HG03135 (cell line): Measurements from ENCODE around the gene TMEM201.
"Not testable (repeated sequence)": the region's sequence is repeated elsewhere in the genome, so short reads cannot be mapped to it uniquely, and the experiment has no call there.

Experiments
- ATAC-seq: cut with Tn5 transposase; IDR thresholded peaks from one replicate; pipeline ENCODE4 v1.9.1; 2021; ENCODE audit warnings: mild to moderate bottlenecking, moderate library complexity; ENCODE audit not compliant: unreplicated experiment

Gene TMEM201, protein sequence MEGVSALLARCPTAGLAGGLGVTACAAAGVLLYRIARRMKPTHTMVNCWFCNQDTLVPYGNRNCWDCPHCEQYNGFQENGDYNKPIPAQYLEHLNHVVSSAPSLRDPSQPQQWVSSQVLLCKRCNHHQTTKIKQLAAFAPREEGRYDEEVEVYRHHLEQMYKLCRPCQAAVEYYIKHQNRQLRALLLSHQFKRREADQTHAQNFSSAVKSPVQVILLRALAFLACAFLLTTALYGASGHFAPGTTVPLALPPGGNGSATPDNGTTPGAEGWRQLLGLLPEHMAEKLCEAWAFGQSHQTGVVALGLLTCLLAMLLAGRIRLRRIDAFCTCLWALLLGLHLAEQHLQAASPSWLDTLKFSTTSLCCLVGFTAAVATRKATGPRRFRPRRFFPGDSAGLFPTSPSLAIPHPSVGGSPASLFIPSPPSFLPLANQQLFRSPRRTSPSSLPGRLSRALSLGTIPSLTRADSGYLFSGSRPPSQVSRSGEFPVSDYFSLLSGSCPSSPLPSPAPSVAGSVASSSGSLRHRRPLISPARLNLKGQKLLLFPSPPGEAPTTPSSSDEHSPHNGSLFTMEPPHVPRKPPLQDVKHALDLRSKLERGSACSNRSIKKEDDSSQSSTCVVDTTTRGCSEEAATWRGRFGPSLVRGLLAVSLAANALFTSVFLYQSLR

DNA sequence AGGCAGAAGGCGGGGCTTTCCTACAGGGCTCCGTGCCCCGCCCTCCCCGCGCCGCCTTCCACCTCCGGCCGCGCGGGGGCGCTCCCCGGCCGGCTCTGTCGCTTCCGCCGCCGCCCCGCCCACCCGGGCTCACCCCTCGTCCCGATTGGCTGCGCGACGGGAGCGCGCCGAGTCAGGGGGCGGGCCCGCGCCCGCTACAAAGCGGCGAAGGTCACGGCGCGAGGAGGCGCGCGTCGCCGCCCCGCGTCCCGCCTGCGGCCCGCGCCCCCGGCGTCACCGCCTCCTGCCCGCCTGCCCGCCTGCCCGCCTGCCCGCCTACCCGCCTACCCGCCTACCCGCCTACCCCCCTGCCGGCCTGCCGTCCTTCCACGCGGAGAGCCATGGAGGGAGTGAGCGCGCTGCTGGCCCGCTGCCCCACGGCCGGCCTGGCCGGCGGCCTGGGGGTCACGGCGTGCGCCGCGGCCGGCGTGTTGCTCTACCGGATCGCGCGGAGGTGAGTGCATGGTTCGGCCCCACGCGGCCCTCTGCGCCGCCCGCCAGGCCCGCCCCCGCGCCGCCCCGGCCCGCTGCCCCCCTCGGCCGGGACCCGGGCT is at the start of gene TMEM201:
TSS of gene TMEM201 (plus strand) at position 361 of the 593 bp plus-strand sequence. CDS start at position 381, 20 bp downstream.
- peak; percentile 65 for ATAC-seq

DNA sequence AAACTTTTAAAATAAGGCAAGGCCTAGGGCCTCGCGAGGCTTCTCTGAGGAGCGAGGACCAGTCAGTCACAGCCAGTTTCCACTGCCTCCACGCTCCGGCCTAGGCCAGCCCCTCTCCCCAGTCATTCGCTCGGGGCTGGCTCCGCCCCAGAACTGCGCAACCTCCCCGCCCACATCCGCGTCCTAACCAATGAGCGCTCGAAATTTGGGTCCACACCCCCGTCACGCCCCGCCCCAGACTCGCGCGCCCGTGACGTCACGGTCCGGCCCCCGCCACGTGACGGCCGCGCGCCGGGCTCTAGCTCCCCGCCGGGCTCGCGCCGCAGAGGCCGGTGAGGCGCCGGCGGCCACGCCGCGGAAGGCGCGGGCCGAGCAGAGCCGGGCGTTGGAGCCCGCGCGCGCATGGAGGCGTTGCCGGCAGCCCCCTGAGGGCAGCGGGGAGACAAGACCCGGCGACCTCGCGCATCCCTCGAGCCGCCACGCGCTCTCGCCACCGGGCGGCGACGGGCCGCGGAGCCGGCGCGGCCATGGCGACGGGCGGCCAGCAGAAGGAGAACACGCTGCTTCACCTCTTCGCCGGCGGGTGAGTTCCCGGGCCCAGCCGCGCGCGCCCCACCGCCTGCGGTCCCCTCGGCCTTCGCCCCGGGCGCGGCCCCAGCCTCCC is 49.4 kb upstream of the TMEM201 start, which contains the start of gene SLC25A33:
TSS of gene SLC25A33 (plus strand) at position 301 of the 664 bp plus-strand sequence. CDS start at position 528, 227 bp downstream.
- peak; percentile 93 for ATAC-seq

DNA sequence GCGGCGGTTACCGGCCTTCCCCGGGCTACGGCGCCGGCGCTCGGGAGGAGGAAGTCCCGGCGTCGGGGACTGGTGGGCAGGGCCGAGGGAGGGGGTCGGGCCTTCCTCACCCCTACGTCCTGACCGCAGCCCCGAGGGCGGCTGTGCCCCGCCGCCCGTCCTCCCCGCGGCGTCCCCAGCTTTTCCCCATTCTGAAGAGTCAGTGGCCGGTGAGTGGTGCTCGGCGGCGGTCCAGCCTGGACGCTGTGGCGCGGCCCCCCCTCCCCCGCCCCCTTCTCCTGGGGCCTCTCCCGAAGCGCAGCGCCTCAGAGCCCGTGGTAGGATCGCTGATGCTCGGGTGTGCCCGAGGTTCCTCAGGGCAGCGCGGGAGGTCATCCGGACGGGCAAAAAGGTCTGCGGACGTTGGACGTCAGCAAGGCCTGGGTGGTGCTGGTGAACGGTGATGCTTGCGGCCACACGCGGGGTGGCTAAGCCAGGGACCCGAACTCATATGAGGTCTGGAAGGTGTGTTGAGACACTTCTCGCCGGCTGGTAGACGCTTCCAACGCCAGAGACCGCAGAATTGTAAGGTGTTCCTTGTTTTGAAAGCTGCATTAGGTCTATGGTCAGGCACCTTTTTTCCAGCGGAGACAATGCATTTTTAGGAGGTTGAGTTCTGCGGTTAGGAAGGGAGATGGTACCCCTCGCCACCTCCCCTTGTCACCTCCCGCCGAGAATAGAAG is 48.7 kb upstream of the TMEM201 start:
- ATAC-seq = peak; percentile 35

DNA sequence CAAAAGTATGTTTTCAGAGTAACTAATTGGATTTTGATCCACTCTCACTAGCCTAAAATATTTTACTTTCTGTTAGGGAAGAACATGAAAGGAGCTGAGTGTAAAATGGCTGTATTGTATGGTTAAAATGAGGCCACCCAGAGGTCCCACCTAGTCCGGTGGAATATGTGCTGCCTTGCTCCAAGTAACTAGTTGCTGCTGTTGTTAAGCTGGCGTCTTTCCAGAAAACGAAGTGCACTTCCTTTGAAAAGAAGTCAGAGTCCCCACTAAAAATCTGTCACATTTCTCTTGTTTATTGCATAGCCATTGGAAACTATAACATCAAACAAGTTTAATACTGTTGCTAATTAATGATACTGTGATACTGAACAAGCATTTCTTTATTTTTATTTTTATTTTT is 46.3 kb upstream of the TMEM201 start:
- no peak for ATAC-seq

DNA sequence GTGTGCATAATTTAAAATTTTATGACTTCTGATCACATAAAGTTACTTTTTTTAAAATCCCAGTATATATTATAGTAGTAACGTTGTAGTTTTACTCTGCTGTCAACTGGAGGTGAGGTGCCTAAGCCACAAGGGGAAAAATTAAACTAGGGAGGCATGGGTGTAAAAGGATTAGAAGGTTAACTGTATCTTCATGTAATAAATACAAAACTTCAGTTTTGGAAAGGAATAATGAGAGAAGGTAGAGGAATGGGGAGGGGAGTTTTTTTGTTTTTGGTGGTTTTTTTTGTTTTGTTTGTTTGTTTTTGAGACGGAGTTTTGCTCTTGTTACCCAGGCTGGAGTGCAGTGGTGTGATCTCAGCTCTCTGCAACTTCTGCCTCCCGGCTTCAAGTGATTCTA is 43.8 kb upstream of the TMEM201 start:
- ATAC-seq = no peak

DNA sequence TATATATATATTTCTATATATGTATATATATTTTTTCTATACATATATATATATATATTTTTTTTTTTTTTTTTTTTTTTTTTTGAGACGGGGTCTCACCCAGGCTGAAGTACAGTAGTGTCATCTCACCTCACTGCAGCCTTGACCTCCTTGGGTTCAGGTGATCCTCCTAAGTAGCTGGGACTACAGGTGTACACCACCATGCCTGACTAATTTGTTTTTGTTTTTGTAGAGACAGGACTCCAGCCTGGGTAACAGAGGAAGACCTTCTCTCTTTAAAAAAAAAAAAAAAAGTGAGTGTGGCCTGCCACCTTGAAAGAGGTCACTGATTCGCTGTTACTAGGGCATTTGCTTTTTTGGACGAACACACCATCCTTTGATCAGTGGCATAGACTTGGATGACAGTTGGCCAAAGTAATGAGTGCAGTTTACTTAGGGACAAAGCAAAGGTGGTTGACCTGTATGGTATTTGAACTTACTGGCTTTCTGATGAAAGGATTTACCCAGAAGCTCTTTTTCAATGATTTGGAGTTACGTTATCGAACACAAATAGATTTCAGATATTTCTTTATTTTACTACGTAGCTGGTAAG is 38.7 kb upstream of the TMEM201 start:
- ATAC-seq = no peak

DNA sequence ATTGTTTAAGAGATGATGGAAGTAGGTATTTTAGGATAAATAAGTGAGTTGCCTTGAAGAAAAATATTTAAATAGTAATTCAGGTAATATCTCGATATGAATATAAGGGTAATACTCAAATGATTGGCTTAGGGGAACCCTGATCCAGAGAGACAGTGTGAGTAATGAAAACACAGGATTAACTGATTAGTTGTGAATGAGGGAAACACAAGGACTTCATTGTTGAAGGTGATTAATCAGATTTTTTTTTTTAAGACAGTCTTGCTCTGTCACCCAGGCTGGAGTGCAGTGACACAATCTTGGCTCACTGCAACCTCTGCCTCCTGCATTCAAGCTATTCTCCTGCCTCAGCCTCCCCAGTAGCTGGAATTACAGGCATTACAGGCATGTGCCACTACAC is 36.7 kb upstream of the TMEM201 start:
- ATAC-seq = no peak

DNA sequence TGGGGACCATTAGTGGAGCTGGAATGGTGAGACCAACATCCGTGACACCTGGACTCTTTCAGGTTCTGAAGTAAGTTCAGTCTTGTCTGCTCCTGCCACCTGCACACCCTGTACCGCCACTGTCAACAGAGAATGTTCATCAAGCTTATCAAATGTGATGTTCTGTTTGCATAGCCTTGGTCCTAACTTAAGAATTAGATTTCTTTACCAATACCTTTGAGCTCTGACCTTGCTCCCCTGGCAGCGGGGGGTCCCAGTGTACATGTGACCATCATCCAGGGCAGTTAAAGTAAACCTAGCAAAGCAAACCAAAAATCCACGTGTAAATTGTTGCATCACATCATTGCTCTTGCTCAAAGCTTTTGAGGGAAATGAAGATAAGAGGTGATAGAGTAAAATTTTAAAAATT is 35.0 kb upstream of the TMEM201 start:
- no peak for ATAC-seq

DNA sequence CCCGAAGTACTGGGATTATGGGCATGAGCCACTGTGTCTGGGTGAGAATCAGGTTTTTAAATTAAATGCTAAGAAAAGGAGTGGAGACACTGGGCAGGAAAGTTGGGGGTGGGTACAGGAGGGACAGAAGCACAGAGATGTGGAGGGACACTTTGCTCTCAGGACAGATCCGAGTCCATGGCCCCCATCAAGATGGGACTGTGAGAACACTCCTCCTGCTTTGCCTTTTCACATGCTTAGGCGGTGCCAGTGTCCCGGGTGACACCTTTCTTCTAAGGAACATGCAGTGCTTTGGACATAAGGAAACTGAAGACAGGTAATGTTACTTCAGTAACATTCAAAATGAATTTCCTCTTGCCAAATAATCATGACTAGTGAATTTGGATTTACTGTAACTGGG is 32.8 kb upstream of the TMEM201 start:
- no peak for ATAC-seq

DNA sequence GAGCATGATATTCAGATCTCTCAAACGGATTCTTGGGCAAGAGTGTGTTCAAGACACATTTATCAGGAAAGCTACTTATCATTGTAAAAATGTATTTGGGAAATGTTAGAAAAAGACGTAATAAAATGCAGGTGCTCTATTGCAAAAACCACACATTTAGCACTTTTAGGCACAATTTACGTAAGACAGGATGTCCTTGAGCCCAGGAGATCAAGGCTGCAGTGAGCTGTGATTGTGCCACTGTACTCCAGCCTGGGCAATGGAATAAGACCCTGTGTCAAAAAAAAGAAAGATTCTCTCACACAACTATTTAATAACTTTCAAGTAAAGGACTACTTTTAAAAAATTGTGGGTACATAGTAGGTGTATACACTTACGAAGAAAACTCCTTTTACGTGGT is 31.1 kb upstream of the TMEM201 start:
- no peak for ATAC-seq

DNA sequence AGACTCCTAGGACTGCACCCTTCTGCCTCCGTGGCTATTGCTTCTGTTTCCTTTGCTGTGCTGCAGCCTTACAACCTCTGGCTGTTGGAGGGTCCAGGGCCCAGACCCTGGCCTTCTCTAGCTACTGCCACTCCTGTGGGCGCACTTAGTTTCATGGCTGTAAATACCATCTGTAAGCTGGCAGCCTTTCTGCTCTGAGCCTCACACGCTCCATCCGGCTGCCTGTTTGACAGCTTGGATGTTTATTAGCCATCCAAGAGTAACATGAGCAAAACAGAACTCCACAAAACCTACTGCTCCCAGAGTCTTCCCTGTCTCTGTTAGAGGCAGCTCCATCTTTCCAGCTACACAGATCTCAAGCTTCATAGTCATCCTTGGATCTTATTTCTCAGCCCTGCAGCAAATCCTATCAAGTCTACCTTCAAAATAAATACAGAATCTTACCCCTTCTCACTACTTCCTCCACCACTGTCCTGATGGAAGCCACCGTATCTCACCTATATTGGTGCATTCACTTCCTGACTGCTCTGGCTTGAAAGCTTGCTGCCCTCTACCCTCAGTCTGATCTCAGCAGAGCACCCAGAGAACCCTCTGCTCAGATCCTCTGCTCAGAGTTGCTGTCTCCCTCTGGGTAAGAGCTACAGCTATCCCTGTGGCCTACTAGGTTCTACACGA is 30.3 kb upstream of the TMEM201 start:
- ATAC-seq = no peak

DNA sequence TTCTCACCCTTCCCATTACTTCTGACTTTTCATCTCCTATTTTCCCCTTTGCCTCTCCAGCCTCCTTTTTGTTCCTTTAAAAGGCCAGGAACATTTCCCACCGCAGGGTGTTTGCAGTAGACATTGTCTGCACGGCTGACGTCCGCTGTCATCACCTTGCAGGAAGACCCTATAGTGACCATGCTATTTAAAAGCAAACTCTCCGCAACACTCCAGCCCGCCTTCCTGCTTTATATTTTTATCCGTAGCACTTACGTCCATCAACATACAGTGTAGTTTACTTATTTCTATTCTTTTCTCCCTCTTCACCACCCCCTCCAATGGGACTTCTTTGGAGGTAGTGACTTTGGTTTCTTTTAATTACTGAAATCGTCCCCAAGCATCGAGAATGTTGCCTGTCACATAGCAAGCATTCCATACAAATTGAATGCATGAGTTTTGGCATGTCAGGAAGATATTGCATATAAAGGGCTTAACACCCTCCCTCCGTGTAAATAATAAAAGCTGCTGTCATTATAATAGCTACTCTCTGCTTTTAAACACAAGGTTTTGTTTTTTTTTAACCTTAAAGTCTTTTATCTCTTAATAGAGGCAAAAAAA is 29.7 kb upstream of the TMEM201 start:
- ATAC-seq = no peak

DNA sequence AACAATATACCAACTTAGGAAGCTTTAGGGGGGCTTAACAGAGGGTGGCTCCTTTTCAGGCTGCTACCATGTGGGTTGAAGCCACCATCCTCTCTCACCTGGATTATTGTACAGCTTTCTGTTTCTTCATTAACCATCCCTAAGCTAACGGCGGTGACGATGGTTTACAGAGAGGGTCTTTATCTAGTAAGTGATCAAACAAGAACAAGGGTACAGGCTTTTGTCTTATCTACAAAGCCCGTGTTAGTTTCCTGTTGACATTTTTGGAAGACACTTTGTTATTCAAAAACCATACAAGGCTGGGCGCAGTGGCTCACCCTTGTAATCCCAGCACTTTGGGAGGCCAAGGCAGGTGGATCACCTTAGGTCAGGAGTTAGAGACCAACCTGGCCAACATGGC is 29.0 kb upstream of the TMEM201 start:
- no peak for ATAC-seq

DNA sequence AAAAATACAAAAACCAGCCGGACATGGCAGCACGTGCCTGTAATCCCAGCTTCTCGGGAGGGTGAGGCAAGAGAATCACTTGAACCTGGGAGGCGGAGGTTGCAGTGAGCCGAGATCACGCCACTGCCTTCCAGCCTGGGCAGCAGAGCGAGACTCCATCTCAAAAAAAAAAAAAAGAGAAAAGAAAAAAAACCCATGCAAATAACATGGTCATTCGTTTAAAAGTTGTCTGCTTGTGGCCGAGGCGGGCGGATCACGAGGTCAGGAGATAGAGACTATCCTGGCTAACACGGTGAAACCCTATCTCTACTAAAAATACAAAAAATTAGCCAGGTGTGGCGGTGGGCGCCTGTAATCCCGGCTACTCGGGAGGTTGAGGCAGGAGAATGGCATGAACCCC is 28.6 kb upstream of the TMEM201 start:
- not testable (repeated sequence) for ATAC-seq

DNA sequence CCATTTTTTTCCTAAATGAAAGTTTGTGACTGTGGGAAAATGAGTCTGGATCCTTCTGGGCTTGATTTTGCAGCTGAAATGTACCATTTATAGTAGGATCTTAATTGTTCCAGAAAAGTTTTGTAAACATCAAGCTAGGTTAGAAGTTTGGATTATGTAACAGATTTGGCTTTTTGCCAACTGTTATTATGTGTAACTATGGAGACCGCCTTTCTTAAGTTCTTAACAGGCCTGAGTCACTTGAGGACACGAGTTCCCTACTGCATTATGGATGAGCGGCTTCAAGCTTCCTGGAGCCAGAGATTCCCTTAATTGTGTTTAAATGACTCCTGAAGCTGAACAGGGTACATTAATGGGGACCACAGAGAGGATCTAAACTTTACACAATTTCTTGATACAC is 27.3 kb upstream of the TMEM201 start:
- ATAC-seq = no peak

DNA sequence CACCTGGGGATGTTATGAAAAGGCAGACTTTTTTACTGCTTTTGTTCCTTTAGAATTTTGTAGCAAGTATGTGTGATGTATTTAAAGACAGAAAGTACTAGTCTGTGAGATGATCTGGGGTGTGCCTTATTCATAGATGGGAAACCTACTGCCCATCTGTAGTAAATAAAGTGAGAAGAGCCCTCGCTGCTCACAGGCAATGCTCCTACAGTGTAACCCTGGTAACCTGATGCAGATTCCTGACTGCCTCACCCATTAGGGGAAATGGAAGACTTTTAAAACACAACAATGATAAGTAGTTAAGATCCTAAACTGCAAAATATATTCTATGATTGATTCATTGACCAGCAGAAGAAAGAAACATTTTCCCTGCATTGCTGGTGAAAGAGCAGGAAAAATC is 19.4 kb upstream of the TMEM201 start:
- ATAC-seq = no peak

DNA sequence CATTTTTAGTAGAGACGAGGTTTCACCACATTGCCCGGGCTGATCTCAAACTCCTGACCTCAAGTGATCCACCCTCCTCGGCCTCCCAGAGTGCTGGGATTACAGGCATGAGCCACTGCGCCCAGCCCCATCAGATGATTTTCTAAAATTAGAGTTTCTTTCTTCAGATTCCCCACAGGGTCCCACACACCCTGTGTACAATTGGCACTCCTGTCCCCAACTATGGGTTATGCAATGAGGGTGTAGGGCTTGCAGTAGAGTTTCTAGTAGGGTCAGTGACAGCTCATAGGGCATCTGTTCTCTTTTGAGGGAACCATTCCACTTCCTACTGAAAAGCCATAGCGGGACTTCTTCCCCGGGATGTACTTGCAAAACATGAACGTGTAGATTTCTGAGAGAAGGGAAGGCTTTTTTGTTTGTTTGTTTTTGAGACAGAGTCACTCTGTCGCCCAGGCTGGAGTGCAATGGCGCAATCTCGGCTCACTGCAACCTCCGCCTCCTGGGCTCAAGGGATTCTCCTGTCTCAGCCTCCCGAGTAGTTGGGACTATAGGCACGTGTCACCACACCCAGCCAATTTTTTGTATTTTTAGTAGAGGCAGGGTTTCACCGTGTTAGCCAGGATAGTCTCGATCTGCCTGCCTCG is 17.7 kb upstream of the TMEM201 start:
- not testable (repeated sequence) for ATAC-seq

DNA sequence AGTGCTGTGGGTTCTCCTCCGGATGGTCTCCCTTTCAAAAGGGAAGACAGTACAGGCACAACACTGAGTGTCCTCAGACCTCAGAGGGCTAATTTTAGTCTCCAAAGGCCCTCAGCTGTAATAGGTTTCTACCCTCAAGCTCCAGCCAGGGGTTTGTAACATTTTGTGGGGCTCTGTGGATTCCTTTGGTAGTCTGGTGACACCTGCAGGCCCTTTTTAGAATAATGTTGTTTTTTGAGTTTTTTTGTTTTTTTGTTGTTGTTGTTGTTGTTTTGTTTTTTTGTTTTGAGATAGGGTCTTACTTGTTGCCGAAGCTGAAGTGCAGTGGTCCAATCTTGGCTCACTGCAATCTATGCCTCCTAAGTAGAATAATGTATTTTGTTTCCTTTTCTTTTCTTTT is 15.0 kb upstream of the TMEM201 start:
- ATAC-seq = no peak

DNA sequence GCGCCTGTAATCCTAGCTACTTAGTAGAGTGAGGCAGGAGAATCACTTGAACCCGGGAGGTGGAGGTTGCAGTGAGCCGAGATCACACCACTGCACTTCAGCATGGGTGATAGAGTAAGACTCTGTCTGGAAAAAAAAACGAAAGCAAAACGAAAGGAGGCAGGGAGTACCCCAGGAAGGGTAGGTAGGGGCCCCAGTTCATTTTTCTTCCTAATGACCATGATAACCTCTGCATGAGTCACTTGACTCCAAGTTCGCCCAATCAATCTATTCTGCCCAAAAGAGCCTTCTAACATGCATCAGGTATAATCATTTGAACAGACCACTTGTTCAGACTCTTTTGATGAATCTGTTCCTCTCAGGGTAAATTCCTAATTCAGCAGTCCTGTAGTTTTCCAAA is 13.2 kb upstream of the TMEM201 start:
- no peak for ATAC-seq
